Activated T-helper 2 cell treated with anti-CD3 and anti-CD28 coated beads, Interferon-gamma antibody, Interleukin-2, Interleukin-4, amounts not matched to agents 10 μg/mL and 5 μg/mL and 100 μg/mL, durations not matched to agents 14 hours and 24 hours and 36 hours (primary cell): ENCODE results near the gene XIRP2. TPM values are rescaled to one million over a fixed set of nuclear protein-coding genes. Genes with fewer than 3 reads are reported as not detected.

Source experiments
- DNase-seq: peaks from one replicate; pipeline ENCODE4 v3.0.0; 2021; ENCODE audit warnings: low spot score
- H3K27ac Mint-ChIP-seq: one replicate; pipeline ENCODE4 v1.8.0; 2021; ENCODE audit warnings: mixed read lengths
- H3K27me3 Mint-ChIP-seq: one replicate; pipeline ENCODE4 v1.8.0; 2021; ENCODE audit warnings: low read depth, mixed read lengths
- H3K36me3 Mint-ChIP-seq: one replicate; pipeline ENCODE4 v1.8.0; 2021; ENCODE audit warnings: low read depth, mixed read lengths
- H3K4me1 Mint-ChIP-seq: one replicate; pipeline ENCODE4 v1.8.0; 2021; ENCODE audit warnings: low read depth, mixed read lengths
- H3K4me3 Mint-ChIP-seq: one replicate; pipeline ENCODE4 v1.8.0; 2021; ENCODE audit warnings: low read depth, mild to moderate bottlenecking, moderate library complexity, mixed read lengths
- H3K9me3 Mint-ChIP-seq: one replicate; pipeline ENCODE4 v1.8.0; 2021; ENCODE audit warnings: mixed read lengths
- intact Hi-C: fragments of 100-400 bp; cut with micrococcal nuclease; formaldehyde crosslinking; loops from one replicate; pipeline ENCODE4 v1.15.1; 2023
- total RNA-seq: library from RNA; stranded (reverse); gene quantifications from 2 replicates; pipeline ENCODE4 v1.2.3, GENCODE V29; 2022

Gene XIRP2
- total RNA-seq, 1 donor from 2014 or later = not detected

DNA sequence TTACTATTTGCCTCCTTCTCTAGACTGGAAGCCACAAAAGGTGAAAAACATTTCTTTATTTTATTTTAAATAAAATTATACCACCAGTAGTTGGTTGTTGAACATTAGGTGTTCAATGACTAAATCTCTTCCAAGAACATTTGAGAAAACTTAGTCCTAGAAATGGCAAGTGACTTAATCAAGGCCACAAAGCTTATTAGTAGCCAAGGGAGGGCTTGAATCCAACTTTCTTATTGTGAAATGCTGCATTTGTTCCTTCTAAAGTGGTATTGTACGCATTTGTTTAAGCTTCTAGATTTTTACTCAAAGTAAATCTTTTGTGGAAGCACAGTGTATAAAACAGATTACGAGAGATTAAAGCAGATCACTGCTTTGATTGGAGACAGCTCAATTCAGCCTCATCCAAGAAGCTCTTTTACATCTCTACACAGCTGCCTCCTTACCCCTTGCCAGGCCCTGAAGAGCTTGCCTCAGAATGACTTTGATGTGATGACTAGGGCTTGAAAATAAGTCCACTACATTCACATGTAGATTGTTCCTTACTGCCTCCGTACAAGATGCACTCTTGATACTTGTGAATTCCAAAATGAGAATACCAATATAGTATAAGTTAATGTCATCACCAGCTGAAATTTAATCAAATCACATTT is 244.8 kb downstream of the XIRP2 start:
- intact Hi-C loops = no loop called here
- H3K36me3 Mint-ChIP-seq = no peaks in the 10 kb centered on the region
- H3K4me1 Mint-ChIP-seq = no peaks in the 10 kb centered on the region
- no peak overlapping the region for H3K27ac Mint-ChIP-seq
- no peaks in the 10 kb centered on the region for H3K27me3 Mint-ChIP-seq
- no peak for DNase-seq
- no peak overlapping the region for H3K4me3 Mint-ChIP-seq
- no peaks in the 10 kb centered on the region for H3K9me3 Mint-ChIP-seq

DNA sequence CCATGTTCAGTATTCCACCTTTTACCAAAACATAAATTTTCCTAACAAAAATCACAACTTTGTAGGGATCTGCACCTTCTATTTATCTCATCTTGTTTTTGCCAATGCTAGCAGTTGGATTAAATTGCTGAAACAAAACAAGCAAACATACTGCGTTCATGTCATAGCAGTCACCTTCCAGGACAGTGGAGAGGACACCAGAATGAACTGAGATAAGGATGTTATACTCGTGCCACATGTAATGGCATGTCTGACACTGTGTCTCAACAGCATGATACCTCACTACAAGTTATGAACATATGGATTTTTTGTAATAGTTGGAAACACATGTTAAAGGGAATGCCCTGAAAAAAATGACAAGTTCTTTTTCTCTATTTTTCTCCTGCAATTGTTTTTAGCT is 245.3 kb downstream of the XIRP2 start:
- Mint-ChIP-seq H3K4me1 (no peaks in the 10 kb centered on the region), H3K27me3 (no peaks in the 10 kb centered on the region), H3K4me3 (no peak overlapping the region), H3K9me3 (no peaks in the 10 kb centered on the region), H3K27ac (no peak overlapping the region), H3K36me3 (no peaks in the 10 kb centered on the region)
- no peak for DNase-seq
- intact Hi-C loops = no loop called here

DNA sequence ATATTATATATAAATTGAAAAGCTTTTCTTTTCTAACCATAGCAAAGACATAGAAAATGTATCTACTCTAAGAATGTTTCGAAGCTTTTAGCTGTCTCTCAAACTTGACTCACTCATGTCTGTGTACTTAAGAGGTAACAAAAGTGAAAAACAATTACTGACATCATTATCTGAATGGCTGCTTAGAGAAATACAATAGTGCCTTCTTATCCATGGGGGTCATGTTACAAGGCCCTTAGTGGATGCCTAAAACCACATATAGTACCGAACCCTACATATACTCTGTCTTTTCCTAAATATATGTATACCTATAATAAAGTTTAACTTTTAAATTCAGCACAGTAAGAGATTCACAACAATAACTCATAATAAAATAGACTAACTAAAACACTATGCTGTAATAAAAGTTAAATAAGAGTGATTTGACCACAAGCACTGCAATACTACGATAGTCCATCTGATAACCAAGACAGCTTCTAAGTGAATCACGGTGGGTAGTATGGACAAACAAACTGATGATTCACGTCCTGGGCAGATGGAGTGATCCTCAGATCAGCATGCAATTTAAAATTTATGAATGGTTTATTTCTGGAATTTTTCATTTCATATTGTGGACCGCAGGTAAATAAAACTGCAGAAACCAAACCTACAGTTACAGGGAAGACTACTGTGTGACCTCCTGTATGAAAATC is 246.2 kb downstream of the XIRP2 start:
- intact Hi-C loops = no loop called here
- DNase-seq = no peak
- Mint-ChIP-seq H3K4me3 (no peak overlapping the region), H3K9me3 (no peaks in the 10 kb centered on the region), H3K27ac (no peak overlapping the region), H3K36me3 (no peaks in the 10 kb centered on the region), H3K27me3 (no peaks in the 10 kb centered on the region), H3K4me1 (no peaks in the 10 kb centered on the region)

DNA sequence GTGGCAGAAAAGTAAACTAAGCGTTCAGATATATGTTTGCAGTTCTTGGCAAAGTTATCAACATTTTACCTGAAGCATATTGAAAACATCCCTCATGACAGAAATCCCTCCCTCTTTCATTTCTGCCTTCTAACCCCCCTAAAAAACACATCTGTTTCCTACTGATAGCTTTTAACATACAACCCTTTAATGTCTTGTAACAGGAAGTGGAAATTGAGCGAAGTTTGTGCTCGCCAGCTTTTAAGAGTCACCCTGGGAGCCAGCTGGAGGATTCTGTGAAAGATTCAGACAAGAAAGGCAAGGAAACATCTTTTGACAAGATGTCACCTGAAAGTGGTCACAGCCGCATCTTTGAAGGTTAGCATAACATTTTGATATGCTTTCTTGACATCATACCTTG is 247.4 kb downstream of the XIRP2 start:
- Mint-ChIP-seq H3K36me3 (no peaks in the 10 kb centered on the region), H3K27me3 (no peaks in the 10 kb centered on the region), H3K4me3 (no peak overlapping the region), H3K27ac (no peak overlapping the region), H3K9me3 (no peaks in the 10 kb centered on the region), H3K4me1 (no peaks in the 10 kb centered on the region)
- intact Hi-C loops = no loop called here
- DNase-seq = no peak

DNA sequence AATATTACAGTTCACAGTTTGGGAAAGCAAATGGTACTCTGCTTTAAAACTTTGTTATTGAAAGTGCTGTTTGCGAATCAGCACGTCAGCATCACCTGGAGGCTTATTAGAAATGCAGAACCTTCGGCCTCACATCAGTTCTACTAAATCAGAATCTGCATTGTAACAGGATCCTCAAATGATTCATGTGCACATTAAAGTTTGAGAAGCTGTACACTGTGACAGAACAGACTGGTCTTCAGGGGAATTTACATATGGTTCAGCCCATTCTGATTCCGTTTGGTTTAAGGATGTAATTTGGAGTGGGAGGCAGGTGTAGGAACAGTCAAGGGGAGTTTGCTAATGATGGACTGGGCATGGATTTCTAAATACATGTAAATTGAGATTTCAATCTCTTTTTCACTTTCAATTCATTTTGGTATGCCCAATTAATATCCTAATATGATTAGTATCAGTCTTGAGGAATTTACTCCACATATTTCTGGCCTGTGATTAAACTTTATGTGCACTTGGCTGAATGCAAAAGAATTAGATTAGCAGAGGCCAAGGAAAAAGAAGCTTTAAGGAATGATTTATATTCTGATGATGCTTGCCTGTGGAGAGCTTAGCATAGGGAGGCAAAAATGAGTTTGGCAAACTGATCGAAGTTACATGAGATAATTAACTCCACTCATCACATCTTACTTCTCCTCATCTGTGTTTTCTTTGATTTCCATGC is 248.8 kb downstream of the XIRP2 start:
- no peaks in the 10 kb centered on the region for H3K9me3 Mint-ChIP-seq
- no peaks in the 10 kb centered on the region for H3K4me1 Mint-ChIP-seq
- no peaks in the 10 kb centered on the region for H3K27me3 Mint-ChIP-seq
- intact Hi-C loops = no loop called here
- DNase-seq = no peak
- H3K4me3 Mint-ChIP-seq = no peak overlapping the region
- H3K36me3 Mint-ChIP-seq = no peaks in the 10 kb centered on the region
- H3K27ac Mint-ChIP-seq = no peak overlapping the region

DNA sequence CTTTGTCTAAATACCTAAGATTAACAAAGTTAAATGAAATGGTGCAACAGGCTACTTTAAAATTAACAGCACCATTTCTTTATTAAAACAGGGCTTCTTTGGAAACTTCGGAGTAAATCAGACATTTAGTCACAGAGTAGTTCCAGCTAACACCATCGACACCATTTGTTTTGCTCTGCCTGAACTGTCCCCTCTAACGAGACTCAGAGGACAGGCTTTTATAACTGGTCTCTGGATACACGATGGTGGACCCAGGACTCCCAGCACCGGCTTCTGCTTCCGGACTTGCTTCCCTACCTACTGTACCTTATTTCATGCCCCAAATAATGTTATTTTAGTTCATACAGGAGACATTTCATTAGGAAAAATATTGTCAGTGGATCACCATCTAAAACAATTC is 252.1 kb downstream of the XIRP2 start:
- H3K9me3 Mint-ChIP-seq = no peaks in the 10 kb centered on the region
- DNase-seq = no peak
- H3K27ac Mint-ChIP-seq = no peak overlapping the region
- H3K4me3 Mint-ChIP-seq = no peak overlapping the region
- H3K27me3 Mint-ChIP-seq = no peaks in the 10 kb centered on the region
- intact Hi-C loops = no loop called here
- no peaks in the 10 kb centered on the region for H3K4me1 Mint-ChIP-seq
- H3K36me3 Mint-ChIP-seq = no peaks in the 10 kb centered on the region

DNA sequence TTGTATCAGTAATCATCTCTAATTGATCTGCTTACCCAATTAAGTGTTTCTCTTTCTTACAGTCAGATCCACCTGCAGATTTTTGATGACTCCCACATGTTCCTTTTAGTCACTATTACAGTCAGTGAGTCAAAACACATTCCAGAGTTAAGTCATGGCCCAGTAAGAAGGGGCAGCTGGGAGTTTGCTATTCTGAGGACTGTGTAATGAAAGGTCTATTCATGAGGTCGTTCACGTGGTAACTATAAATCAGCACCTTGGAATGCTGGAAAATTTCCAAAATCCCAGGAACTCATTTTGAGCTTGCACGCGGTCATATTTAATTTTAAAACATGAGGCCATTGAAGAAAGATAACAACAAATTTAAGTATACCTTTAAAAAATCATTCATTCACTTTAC is 252.5 kb downstream of the XIRP2 start:
- Mint-ChIP-seq H3K36me3 (no peaks in the 10 kb centered on the region), H3K27ac (no peak overlapping the region), H3K4me3 (no peak overlapping the region), H3K4me1 (no peaks in the 10 kb centered on the region), H3K9me3 (no peaks in the 10 kb centered on the region), H3K27me3 (no peaks in the 10 kb centered on the region)
- no peak for DNase-seq
- intact Hi-C loops = no loop called here

DNA sequence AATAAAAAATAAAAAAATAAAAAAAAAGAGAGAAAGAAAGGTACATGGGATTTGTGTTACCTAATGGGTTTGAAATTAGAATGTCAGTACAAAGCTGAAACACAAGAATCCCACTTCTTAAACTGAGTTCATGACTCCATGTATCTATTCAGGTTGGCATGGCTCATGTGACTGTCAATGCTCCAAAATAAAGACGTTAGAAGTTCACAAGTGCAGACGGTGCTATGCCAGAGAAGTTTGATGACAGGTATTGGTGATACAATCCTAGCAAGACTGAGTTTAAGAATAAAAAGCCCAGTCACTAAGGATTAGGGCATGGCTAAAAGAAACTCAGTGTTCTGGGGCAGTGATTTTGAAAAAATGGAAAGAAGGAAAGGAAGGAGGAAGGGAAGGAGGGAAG is 254.3 kb downstream of the XIRP2 start:
- intact Hi-C loops = no loop called here
- H3K36me3 Mint-ChIP-seq = no peaks in the 10 kb centered on the region
- no peak for DNase-seq
- H3K9me3 Mint-ChIP-seq = no peaks in the 10 kb centered on the region
- H3K27ac Mint-ChIP-seq = no peak overlapping the region
- H3K4me3 Mint-ChIP-seq = no peak overlapping the region
- H3K4me1 Mint-ChIP-seq = no peaks in the 10 kb centered on the region
- H3K27me3 Mint-ChIP-seq = no peaks in the 10 kb centered on the region

DNA sequence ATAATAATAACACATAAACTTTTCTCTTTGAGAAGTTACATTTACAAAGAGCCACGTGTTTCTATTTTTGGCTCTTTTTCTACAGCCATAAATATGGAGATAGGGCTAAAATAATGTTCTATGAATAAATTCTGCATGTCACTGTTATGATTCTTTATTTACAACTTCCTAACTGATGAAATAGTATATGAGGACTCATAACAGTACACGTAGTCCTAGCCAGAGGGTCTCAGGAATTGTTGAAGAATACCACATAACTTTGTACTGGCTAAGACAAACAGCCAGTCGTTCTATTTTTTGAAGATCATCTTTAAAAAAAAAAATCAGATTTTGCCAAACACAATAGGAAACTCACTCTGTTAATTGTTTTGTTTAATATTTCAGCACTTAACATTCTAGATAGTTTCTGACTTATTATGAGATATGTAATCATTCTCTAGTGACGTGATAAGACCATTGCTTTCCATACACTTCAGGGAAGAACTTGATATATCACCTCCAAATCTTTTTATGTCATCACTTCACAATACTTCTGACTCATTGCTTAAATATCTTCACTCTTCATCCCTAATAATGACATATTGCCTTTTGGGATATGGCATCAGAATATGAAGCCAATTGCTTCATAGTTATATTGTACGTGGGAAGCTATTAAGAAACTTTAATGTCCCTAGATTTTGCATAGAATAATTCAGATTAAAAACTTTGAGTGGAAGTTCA is 256.1 kb downstream of the XIRP2 start:
- H3K4me1 Mint-ChIP-seq = no peaks in the 10 kb centered on the region
- no peaks in the 10 kb centered on the region for H3K27me3 Mint-ChIP-seq
- no peak overlapping the region for H3K4me3 Mint-ChIP-seq
- intact Hi-C loops = no loop called here
- H3K36me3 Mint-ChIP-seq = no peaks in the 10 kb centered on the region
- no peaks in the 10 kb centered on the region for H3K9me3 Mint-ChIP-seq
- no peak for DNase-seq
- no peak overlapping the region for H3K27ac Mint-ChIP-seq

DNA sequence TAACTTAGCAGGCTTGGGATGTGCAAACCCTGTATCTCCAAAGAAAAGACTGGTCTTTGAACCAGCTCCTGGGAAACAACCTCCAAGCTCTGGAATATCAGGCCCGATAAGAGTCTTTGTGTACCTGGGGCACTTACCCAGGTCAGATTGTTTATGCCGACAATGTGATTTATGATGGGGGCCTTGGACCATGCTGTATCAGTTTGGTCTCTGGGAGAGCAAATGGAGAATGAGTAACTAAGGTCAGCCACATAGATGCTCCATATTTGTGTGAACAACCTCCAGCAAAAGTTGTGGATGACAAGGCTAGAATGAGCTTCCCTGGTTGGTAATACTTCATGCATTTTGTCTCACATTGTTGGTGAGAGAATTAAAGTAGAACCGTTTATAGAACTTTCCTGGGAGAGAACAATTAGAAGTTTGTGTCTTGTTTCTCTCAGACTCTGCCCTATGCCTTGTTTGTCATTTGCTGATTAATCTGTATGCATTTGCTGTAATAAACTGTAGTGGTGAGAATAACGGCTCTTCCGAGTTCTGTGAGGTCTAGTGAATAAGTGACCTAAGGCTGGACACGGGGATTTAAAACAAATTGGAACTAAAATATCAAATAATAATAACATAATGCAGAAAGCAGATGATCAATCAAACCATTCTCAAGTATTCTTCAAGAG is 259.1 kb downstream of the XIRP2 start:
- intact Hi-C loops = no loop called here
- Mint-ChIP-seq H3K27me3 (no peaks in the 10 kb centered on the region), H3K9me3 (no peaks in the 10 kb centered on the region), H3K4me1 (no peaks in the 10 kb centered on the region), H3K36me3 (no peaks in the 10 kb centered on the region), H3K27ac (no peak overlapping the region), H3K4me3 (no peak overlapping the region)
- DNase-seq = no peak

DNA sequence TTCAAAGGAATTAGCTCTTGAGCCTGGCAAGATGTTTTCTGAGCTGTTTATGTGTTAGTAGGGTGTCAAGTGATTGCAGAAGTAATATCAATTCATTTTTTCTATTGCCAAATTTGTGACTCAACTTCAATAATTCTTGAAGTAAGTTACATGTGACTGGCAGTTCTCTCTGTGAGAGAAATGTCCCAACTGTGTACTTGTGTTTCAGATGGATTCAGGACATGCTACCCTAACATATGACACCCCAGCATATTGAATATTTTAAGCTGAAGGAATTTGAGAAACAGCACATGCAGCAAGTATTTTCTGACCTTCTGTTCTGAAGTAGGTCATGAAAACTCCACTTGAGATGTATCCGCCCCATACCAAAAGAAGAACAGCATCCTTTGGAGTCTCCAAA is 263.6 kb downstream of the XIRP2 start:
- intact Hi-C loops = no loop called here
- Mint-ChIP-seq H3K36me3 (no peaks in the 10 kb centered on the region), H3K9me3 (no peaks in the 10 kb centered on the region), H3K4me3 (no peak overlapping the region), H3K4me1 (no peaks in the 10 kb centered on the region), H3K27ac (no peak overlapping the region), H3K27me3 (no peaks in the 10 kb centered on the region)
- no peak for DNase-seq

DNA sequence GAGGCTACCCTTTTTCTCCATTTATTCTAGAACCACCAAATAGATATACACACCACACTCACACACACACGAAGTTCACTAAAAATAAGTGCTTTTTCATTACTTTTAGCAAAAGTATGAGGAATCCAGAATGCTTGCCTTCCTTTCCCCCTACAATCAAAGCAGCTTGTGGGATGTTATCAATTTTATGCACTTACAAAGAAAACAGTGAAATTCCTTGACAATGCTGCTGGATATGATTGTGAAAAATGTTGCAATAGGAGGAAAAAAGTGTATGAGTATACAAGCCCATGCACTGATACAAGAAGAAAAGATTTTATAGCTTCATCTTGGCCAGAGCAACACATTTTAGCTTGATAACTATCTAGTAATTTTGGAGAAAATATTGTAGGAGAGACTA is 269.2 kb downstream of the XIRP2 start:
- no peak for DNase-seq
- H3K4me3 Mint-ChIP-seq = no peak overlapping the region
- H3K27ac Mint-ChIP-seq = no peak overlapping the region

More for the DNA sequence above, 269.2 kb downstream of the XIRP2 start:
- Mint-ChIP-seq H3K4me1 (no peaks in the 10 kb centered on the region), H3K9me3 (no peaks in the 10 kb centered on the region), H3K27me3 (no peaks in the 10 kb centered on the region), H3K36me3 (no peaks in the 10 kb centered on the region)
- intact Hi-C loops = no loop called here
